GM12891 (cell line): Measurements from ENCODE around the gene AGTR2. TPM values are rescaled to one million over a fixed set of nuclear protein-coding genes. Genes with fewer than 3 reads are reported as not detected.
"Not testable (repeated sequence)": the region's sequence is repeated elsewhere in the genome, so short reads cannot be mapped to it uniquely, and the experiment has no call there.

Experiments used
- DNase-seq: peaks from one replicate; pipeline ENCODE4 v3.0.0; 2011; ENCODE audit warnings: low spot score; ENCODE audit not compliant: insufficient read length
- FAIRE-seq: peaks from 2 replicates; lab custom pipeline; 2011; peaks lifted over from hg19 to GRCh38; lab: Jason Lieb, UNC
- PAX5 ChIP-seq: IDR thresholded peaks from 2 replicates; pipeline ENCODE4 v1.6.1; 2011; ENCODE audit warnings: low read length, moderate library complexity, mild to moderate bottlenecking; ENCODE audit not compliant: insufficient read depth, severe bottlenecking
- POLR2A ChIP-seq: IDR thresholded peaks from 2 replicates; pipeline ENCODE4 v1.6.1; 2011; ENCODE audit warnings: low read depth, low read length, control low read depth
- POLR2AphosphoS5 ChIP-seq: IDR thresholded peaks from 2 replicates; pipeline ENCODE4 v1.6.1; 2011; ENCODE audit warnings: low read depth, low read length, control low read depth
- POU2F2 ChIP-seq: IDR thresholded peaks from 2 replicates; pipeline ENCODE4 v1.6.1; 2011; ENCODE audit warnings: low read depth, mild to moderate bottlenecking, control low read depth, low read length, moderate library complexity
- SPI1 ChIP-seq: IDR thresholded peaks from 2 replicates; pipeline ENCODE4 v1.6.1; 2011; ENCODE audit warnings: low read depth, low read length, control low read depth
- TAF1 ChIP-seq: IDR thresholded peaks from 2 replicates; pipeline ENCODE4 v1.6.1; 2011; ENCODE audit warnings: low read depth, low read length, control low read depth
- polyA plus RNA-seq: library from polyadenylated mRNA; unstranded; fragments of >200 nt; gene quantifications from one replicate; pipeline ENCODE4 v1.2.1, GENCODE V29; 2012; ENCODE audit warnings: low read depth, missing spikeins, inconsistent platforms; ENCODE audit not compliant: missing spikeins

AGTR2 gene
- polyA plus RNA-seq: not detected

DNA sequence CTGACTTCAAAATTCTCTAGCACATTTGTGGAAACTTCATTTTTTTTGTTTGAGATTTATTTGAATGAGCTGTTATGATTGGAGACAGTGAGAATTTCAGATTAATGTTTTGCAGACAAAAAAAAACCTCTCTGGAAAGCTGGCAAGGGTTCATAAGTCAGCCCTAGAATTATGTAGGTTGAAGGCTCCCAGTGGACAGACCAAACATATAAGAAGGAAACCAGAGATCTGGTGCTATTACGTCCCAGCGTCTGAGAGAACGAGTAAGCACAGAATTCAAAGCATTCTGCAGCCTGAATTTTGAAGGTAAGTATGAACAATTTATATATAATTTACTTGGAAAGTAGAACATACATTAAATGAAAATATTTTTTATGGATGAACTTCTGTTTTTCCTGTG is at the start of gene AGTR2:
AGTR2 (plus strand) TSS at position 234 of the 400 bp plus-strand sequence. CDS start 1,537 bp downstream, outside the sequence.
- DNase-seq (no peak), FAIRE-seq (no peak)
- TF ChIP-seq SPI1 (no peak), POU2F2 (no peak), POLR2A (no peak), TAF1 (no peak), PAX5 (no peak), POLR2AphosphoS5 (no peak)

DNA sequence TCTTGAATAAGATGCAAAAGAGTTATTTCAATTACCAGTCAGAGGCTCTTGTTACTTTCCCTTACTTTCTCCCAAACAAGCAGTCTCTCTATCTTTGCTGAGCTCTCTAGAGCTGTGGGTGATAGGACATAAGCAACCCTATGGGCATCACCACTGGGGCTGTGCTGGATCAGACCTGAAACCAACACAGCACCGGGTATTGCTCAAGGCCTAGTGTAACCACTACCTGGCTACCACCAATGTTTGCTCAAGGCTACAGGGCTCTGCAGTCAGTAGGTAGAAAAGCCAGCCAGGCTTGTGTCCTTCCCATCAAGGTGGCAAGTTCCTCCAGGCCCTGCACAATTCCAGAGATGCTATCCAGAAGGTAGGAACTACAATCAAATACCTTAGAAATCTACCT is 35.3 kb upstream of the AGTR2 start:
- DNase-seq: no peak
- TF ChIP-seq PAX5 (no peak), SPI1 (no peak), POLR2A (no peak), POLR2AphosphoS5 (no peak), TAF1 (no peak), POU2F2 (no peak)
- no peak for FAIRE-seq

DNA sequence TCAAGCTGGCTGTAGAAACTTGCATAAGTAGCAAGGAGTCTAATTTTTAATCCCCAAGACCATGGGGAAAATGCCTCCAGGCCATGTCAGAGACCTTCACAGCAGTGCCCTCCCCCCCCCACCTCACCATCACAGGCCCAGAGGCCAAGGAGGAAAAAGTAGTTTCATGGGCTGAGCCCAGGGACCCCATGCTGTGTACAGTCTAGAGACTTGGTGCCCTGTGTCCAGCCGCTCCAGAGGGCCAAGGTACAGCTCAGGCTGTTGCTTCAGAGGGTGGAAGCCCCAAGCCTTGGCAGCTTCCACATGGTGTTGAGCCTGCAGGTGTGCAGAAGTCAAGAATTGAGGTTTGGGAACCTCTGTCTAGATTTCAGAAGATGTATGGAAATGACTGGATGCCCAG is 29.3 kb upstream of the AGTR2 start:
- not testable (repeated sequence) for FAIRE-seq, DNase-seq

- DNase-seq (no peak), FAIRE-seq (no peak)
- no peak for TF ChIP-seq TAF1
- no peak for TF ChIP-seq POU2F2
- no peak for TF ChIP-seq SPI1
- TF ChIP-seq POLR2A: no peak
- TF ChIP-seq POLR2AphosphoS5: no peak
- TF ChIP-seq PAX5: no peak
These were observed 27.6 kb upstream of the AGTR2 start for GRCh38 chrX:116142976-116143375.

DNA sequence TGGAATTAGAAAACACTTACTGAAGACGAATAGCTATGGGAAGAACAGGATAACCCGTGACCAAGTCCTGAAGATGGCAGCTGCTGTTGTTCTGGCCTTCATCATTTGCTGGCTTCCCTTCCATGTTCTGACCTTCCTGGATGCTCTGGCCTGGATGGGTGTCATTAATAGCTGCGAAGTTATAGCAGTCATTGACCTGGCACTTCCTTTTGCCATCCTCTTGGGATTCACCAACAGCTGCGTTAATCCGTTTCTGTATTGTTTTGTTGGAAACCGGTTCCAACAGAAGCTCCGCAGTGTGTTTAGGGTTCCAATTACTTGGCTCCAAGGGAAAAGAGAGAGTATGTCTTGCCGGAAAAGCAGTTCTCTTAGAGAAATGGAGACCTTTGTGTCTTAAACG is 2.4 kb downstream of the AGTR2 start:
- FAIRE-seq: no peak
- TF ChIP-seq PAX5: no peak
- no peak for TF ChIP-seq TAF1
- no peak for TF ChIP-seq POLR2A
- TF ChIP-seq SPI1: no peak
- TF ChIP-seq POU2F2: no peak
- TF ChIP-seq POLR2AphosphoS5: no peak

GRCh38 chrX:116181300-116181699 is 10.8 kb downstream of the AGTR2 start:
- no peak for DNase-seq
- TF ChIP-seq POLR2A (no peak), POU2F2 (no peak), PAX5 (no peak), TAF1 (no peak), POLR2AphosphoS5 (no peak), SPI1 (no peak)
- no peak for FAIRE-seq

More for the DNA sequence above, 2.4 kb downstream of the AGTR2 start:
- no peak for DNase-seq

GRCh38 chrX:116185163-116185562 is 14.6 kb downstream of the AGTR2 start:
- DNase-seq (no peak), FAIRE-seq (no peak)
- TF ChIP-seq POLR2AphosphoS5 (no peak), TAF1 (no peak), POLR2A (no peak), SPI1 (no peak), POU2F2 (no peak), PAX5 (no peak)

GRCh38 chrX:116194649-116195048 is 24.1 kb downstream of the AGTR2 start:
- DNase-seq (no peak), FAIRE-seq (no peak)
- no peak for TF ChIP-seq PAX5
- no peak for TF ChIP-seq SPI1
- no peak for TF ChIP-seq POLR2A

DNA sequence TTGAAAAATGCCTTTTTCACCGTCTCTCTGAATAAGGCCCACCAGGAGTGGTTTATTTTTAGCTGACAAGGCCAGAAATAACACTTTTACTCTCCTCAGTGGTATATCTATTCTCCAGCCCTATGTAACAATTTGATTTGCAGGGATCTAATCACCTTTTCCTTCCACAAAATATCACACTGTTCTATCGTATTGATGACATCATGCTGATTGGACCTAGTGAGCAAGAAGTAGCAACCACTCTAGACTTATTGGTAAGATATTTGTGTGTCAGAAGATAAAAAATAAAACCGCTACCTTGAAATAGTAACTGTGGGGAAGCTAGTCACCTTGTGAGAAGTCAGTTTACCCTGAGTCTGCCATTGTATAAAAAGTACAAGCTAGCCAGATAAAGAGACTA is 27.7 kb downstream of the AGTR2 start:
- no peak for DNase-seq
- TF ChIP-seq TAF1 (no peak), POLR2AphosphoS5 (no peak), POLR2A (no peak), PAX5 (no peak), SPI1 (no peak), POU2F2 (no peak)
- no peak for FAIRE-seq

DNA sequence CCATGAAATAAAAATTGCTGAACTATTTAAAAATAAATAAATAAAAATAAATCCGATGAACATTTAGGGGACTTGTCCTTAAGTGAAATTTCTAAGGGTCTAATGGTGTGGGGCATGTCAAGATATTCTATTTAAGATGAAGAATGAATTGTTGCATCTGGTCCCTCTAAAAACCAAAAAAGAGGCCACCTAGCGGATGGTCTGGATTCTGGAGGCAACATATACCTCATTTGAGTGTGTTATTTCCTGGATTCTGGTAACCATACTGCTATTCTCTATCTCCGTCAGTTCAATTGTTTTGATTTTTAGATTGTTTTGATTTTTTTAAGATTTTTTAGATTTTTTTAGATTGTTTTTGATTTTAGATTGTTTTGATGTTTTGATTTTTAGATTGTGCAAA is 28.3 kb downstream of the AGTR2 start:
- TF ChIP-seq POLR2AphosphoS5: no peak
- no peak for TF ChIP-seq POLR2A
- no peak for TF ChIP-seq POU2F2
- TF ChIP-seq SPI1: no peak
- TF ChIP-seq PAX5: no peak
- TF ChIP-seq TAF1: no peak
- FAIRE-seq (no peak), DNase-seq (no peak)
